Ramos (cell line): ENCODE results near the gene TMEM178B.

Experiments
- in situ Hi-C: fragments of 300-500 bp; cut with MboI; formaldehyde crosslinking; loops from one replicate; pipeline ENCODE4 v1.14.3; 2022; ENCODE audit warnings: low sequenced_read_pairs; ENCODE audit not compliant: unreplicated experiment

TMEM178B gene

DNA sequence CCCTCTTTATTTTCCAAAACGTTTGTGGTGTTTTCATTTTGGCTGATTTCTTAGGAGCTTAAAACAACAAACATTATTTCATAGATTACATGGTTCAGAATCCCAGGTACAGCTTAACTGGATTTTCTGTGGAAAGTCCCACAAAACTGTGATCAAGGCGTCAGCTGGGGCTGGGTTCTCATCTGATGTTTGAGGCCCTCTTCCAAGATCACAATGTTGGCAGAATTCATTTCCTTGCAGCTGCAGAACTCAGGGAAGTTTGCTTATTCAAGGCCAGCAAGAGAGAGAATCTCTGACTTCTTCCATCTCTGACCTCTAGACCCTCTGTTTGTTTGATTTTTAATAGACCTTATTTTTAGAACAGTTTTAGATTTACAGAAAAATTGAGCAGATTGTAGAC, 368.9 kb downstream of the TMEM178B start:
- in situ Hi-C loops, result no loop called here

DNA sequence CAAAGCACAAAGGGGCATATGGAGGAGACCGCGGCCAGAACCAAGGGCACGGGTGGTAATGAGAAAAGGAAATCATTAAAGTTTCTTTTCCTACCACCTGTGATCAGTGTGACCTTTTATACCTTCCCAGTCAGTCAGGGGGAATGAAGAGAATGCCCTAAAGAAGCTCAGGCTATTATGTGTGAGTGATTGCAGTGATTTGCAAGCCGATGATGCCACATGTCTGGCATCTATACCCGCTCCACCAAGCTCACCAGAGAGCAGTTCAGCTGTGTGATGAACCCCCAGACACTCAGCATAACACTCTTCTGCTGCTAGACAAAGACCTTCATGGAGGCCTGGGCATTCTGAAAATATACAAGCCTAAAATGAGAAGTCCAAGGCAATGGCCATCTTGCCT, 371.1 kb downstream of the TMEM178B start:
- in situ Hi-C loops, result no loop called here

DNA sequence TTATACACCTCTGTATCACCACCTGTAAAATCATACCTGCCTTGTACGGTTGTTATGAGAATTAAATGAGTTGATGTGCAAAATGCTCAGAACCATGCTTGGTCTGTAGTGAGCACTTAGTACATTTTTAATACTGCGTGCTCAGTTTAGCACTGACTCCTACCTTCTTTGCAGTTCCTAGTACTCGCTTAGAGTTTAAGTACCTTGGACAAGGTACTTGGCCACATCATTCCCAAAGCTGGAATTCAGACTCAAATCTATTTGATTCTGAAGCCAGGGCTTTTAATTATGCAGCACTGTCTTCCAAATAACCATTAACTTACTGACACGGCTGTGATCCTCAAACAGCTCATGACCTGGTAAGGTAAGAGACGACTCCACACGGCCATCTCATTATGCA, 377.4 kb downstream of the TMEM178B start:
- in situ Hi-C loops, result no loop called here

DNA sequence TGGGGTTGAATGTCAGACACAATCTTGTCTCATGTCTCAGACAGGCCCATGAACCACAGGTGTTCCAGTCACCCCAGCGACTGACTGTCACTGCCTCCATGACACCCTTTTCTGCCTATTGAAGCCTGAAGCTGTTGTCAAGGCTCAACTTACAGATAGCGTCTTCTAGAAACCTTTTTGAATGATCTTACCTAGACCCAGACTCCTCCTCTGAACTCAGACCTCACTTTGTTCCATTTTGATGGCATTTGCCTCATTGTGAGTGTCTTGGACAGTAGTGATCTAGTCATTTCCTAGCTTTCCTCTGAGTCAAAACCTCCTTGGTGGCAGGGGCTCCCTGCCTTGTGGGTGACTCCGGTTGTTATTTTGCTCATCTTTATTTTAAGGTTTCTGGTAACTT, 379.0 kb downstream of the TMEM178B start:
- in situ Hi-C loops, result no loop called here

DNA sequence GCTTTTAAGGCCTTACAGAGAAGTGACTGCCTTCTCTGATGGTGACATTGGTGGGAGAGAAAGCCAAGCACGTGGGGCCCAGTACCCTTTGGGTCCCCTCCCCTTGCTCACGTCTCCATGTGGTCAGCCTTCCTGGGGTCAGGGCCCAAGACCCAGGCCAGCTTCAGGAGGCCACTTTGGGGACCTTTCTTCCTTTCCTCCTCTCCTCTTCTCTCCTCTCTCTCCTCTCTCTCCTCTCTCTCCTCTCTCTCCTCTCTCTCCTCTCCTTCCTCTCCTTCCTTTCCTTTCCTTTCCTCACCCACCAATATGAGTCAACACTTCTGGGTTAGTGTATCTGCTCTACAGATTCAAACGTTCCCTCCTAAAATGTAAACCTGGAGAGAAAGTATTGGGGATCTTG, 380.5 kb downstream of the TMEM178B start:
- in situ Hi-C loops, result no loop called here

DNA sequence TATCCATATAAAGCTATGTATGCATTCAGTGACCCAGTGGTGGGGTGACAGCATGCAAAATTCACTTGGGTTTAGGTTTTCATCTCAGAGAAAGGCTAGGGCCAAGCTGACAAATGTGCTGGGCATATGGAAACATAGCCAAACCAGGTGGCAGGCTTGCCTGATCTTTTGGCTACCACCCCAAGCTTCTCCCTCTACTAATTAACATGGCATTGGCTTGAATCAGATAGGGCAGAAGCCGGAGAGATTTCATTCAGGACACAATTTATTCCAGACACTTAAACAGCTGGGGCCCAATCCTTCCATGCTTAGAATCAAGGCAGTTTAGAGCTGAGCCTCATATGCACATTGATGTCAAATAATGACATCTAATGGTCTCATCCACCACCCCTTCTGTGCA, 381.9 kb downstream of the TMEM178B start:
- in situ Hi-C loops, result no loop called here

DNA sequence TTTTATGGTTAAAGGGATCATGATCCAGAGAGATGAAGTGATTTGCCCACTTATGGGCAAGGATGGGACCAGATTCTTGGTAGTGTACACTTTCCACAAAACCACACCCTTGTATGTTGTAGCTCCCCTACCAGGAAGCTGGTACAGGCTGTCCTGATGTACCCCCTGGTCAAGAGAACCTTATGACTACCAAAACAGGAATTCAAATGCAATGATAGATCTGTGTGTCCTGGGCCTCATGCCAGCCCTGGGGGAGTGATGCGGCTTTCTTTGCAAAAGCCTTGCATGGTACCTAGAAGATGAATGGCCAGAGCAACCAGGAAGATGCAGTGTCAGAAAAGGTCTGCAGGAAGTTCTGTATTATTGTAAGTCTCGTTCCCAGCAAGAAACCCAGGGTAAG, 382.4 kb downstream of the TMEM178B start:
- in situ Hi-C loops, result no loop called here

DNA sequence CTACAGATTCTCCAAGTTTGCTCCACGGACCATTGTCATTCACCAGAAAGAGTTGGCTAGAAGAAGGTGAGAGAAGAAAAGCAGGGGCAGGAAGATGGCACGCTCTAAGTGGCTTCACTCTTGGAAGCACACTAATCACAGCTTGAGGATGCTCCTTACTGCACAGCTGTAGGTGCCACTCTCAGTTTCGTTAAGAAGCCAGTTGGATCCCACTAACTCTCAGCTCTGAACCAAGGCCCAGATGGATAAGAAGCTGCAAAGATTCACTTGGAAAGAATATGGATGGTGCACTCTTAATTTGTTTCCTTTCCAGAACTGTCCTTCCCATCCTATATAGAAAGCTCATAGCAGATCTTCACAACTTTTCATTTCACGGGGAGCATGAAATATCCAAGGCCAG, 382.8 kb downstream of the TMEM178B start:
- in situ Hi-C loops, result no loop called here

DNA sequence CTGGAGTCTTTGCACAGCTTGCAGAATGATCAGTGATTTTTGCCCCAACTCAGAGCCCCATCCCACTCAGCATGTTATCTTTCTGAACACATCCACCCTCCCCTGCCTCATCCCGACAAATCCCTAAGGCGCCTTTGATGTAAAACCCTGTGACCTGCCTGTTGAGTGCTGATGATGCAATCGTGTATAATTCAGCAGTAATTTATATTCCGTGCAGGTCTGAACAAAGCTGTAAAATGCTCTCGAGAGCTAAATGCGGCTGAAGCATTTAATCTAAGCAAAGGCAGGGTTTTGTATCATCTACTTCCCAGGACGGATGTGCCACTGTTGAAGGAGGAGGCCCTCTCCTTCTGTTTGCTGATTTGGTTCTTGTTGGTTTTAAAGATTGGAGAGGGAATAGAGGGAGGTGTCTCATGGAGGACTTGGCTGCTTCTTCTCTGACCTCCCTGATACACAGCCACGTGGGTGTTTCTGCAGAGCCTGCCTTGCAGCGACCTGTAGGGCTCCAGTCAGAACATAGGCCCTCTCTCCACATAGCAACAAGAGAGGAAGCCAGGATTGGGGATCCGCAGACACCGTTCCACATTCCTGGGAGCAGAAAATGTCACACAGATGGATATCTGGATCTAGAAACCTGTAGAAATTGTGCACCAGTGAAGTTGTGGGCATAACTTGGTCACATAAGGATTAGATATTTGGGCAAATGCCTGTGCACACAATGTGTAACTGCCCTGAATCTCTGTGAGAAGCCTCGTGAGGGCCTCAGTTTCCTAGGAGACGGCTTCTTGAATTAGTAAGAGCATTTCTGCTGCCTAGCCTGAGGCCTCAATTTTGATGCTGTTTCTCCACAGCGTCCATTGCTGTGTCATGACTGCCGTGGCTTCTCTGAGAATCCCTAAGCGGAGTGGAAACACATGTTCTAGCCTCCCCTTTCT, 387.2 kb downstream of the TMEM178B start:
- in situ Hi-C loops, result no loop called here

DNA sequence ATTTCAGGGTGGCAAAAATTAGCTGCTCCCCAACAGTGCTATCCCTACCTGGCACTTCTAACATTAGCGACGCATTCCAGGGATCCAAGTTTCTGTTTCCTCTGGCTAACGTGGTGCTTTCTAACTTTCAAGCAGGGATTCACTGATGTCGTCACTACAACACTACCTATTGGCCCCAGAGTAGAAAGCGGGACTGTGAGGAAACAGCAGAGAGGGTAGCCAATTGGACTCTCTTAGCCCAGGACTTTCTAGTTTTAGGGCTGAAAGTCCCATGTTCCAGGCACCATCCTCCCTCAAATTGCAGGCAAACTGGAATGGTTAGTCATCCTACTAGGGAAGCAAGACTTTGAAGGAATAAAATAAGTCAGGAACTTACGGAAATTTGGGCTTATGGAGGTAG, 388.1 kb downstream of the TMEM178B start:
- in situ Hi-C loops, result no loop called here

DNA sequence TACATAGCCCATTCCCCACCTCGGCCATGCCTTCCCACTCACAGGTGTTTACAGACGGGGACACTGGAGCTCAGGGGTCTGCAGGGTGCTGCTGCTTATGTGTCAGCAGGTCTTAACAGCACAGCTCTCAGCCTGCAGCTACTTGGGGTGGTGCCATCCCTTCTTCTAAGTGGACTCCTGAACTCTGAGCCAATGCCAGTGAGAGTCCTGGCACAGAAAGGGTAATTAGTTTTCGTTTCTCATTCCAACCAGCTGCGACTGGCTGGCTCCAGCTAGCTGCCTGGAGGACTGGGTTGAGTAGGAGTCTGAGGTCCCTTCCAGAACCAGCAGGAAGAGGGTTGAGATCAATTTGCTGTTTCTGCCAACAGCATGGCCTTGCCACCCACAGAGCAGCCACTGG, 389.1 kb downstream of the TMEM178B start:
- in situ Hi-C loops, result no loop called here

DNA sequence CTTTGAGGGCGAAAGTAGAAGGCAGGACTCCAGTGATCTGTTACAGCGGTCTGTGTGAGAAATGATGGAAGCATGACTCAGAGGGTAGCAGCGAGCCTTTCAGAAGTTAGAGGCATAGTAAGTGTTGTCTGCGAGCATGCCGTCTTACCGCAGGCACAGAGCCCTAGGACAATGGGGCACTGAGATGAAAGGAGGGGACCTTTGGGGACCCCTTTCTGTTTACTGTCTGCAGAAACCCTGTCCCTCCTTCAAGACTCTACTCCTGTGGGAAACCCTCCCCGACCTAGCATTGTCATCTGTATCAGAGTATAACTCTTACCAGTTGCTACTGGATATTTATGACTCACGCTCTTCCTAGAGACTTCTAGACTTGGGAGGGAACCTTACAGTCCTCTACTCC, 390.1 kb downstream of the TMEM178B start:
- in situ Hi-C loops, result no loop called here

DNA sequence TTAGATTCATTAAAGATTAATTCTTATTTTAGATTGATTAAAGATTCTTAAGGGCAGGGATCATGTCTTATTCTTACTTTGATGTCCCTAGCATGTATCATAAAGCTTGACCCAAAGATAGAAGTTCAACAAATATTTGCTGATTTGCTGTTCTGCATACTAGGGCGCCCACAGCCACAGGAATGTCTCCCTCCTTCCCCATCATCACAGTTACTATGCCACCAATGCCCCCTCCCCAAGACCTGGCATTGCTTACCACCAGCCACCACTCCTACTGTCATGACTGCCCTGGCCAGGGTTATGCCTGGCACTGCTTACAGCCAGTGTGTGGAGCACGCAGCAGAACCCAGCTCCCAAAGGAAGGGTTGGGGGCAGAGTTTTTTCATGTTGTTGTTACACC, 390.7 kb downstream of the TMEM178B start:
- in situ Hi-C loops, result no loop called here

DNA sequence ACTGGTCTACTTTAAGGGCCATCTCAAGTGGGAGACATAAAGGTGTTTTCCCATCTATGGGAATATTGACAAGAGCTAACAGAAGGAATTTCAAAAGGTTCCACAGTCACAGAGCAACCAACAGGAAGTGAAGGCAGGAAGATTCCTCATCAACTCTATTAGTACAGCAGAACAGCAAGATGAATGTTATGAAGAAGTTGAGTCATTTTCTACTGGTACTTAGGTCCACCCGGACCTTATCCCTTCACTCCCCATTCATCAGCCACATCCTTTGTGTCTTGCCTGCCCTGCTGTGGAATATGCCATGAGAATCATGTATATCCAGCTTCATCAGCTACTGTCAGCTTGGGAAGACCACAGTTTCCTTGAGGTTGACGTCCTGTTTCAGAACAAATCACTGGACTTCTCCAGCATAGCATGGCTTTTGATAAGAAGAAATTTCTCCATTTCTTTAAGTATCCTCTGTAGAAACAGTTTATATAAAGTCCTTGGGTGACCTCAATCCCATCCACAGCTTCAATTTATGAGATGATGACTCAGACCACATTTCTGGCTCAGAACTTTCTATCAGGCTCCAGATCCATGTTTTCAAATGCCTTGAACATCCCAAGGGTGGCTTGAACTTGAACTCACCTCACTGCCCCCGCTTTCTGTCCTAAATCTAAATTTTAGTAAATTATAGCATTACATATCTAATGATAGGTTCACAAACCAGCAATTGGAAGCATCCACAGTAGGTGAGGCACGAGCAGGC, 392.5 kb downstream of the TMEM178B start:
- in situ Hi-C loops, result no loop called here

DNA sequence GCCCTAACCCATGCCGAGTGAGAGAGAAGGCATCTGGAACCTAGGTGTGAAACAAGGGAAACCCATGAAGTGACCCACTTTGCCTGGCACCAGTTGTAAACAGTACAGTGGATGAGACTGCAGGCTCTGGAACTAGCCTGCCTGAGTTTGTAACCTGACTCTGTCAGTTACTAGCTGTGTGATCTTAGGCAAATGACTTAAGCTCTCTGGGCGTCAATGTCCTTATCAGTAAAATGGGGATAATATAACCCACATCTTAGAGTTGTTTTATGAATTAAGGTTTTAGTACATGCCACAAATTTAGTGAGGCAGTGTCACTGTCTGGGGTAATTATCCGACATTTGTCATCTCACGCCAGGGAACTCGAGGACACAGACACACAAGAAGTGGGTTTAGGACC, 394.5 kb downstream of the TMEM178B start:
- in situ Hi-C loops, result no loop called here

DNA sequence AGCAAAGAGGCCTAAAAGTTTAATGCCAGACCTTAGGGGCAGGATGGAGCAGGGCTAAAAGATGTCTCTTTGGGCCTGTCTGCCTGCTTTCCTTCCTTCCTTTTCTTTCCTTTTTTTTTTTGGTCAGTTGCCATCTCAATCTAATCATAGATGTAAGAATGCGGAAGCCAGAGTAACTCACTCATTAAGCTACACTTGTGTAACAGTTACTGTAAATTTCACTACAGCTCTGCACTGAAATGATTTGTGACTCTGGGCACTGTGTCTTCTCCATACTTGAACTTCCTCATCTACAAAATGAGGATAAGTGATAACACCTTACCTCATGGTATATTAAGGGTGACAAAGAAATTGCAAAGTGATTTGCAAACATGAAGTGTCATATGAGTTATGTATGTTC, 401.8 kb downstream of the TMEM178B start:
- in situ Hi-C loops, result no loop called here

DNA sequence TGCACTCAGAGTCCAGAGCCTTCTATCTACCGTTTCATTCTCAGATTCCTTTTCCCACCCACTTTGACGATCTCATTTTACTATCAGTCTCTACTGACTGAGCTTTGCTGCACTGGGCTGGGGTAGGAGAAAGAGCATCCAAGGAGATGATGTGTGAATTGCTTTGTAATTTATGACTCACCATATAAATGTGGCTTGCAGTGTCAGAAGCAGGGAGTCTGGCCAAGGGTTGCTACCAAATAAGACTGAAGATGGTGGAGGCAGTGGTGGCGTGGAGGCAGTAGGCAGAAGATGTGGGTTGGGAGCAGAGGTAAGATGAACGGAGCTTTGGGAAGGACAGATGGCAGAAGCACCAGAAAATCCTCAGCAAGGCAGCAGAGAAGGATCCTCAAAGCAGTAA, 404.0 kb downstream of the TMEM178B start:
- in situ Hi-C loops, result no loop called here

DNA sequence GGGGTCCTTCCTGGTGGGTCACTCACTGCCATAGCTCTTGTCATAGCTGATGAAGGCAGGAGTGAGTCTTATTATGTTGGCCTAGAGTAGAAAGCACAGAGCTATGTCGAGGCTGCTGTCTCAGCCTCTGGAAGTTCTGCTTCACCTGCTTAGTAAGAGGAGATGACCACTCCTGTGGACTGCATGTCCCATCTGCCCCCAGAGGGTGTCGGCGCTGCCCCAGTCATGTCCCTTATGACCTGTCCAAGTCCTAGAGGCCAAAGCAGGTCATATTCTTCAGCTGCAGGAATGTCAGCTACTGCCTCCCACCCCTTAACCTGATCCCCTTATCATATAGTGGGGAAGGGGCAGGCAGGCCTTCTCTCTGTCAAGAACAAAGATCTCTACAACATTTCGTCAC, 405.0 kb downstream of the TMEM178B start:
- in situ Hi-C loops, result no loop called here

DNA sequence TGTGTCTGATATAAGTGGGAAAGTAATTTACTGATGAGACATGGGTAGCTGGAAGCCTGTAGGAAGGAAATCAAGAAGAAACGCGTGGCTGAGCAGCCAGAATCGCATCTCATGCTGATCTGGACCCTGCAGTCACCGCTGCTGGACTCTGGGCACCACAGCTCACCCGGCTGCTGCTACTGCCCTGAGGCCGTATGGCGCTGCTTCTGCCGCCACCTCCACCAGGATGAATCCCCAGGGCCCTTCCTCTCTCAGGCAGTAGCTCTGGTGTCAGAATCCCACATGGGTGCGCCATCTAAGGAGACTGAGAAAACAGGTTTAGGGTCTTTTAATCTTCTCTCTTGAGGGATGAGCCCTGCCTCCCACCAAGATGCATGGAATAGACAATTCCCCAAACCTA, 407.1 kb downstream of the TMEM178B start:
- in situ Hi-C loops, result no loop called here

DNA sequence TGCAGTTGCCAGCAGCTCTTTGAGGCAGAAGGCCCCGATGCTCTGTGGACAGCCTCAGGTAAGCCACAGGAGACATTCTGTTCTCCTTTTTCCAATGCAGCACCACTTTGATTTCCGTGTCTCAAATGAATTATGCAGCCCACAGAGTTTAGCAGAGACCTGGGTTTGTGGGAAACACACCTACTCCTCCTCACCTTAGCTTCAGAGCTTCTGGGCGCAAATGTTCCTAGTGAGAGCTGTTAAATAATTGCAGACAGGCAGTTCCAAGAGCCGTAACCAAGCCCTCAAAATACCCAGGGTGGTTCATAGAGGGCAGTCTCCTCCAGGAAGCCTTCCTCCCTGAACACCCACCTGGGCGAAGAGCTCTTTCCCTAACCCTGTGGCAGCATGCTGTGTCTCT, 408.1 kb downstream of the TMEM178B start:
- in situ Hi-C loops, result no loop called here

DNA sequence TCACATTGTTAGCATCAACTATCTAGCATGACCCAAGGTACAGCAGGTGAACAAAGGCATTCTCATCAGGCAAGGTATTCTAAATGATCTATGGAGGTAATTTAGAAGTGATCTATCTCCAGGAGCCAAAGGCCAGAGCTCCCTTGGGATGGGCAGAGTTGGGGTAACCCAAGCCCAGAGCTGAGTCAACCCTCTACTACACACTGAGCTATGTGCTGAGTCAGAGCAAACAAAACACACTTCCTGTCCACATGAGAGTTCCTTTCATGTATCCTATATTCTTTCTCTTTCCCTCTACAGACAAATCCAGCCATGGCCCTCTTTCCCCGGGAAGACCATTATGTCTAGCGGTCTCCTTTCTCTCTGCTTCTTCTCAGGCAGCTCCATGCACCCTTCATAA, 409.2 kb downstream of the TMEM178B start:
- in situ Hi-C loops, result no loop called here

DNA sequence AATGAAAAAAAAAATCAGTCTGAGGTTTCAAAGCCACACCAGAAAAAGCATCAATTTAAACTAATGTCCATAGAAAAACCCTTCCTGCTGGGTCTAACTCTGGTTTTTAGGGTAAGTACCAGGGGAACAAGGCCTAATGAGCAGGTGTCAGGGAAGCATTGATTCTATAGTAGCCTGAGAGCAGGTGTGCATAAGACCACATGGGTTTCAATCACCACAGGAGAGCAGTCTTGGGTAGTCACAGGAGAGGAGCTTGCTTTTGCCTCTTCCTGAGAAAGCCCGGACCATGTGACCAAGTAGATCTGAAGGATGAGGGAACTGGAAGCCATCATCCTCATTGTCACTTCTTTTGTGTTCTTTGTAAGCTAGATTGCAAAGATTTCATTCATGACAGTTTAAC, 411.0 kb downstream of the TMEM178B start:
- in situ Hi-C loops, result no loop called here
